GM04503 (cell line): ENCODE results near the gene PTPN2.
"Not testable (repeated sequence)": the region's sequence is repeated elsewhere in the genome, so short reads cannot be mapped to it uniquely, and the experiment has no call there.

Experiments used
- DNase-seq: peaks from one replicate; pipeline ENCODE4 v3.0.0-alpha.2; 2012; ENCODE audit warnings: low read depth

The PTPN2 gene

GRCh38 chr18:12891561-12891960 lies 7.5 kb upstream of the PTPN2 start:
- no peak for DNase-seq

GRCh38 chr18:12890964-12891363 lies 6.9 kb upstream of the PTPN2 start:
- DNase-seq = no peak

GRCh38 chr18:12886498-12887126 lies 2.6 kb upstream of the PTPN2 start:
- DNase-seq = no peak

DNA sequence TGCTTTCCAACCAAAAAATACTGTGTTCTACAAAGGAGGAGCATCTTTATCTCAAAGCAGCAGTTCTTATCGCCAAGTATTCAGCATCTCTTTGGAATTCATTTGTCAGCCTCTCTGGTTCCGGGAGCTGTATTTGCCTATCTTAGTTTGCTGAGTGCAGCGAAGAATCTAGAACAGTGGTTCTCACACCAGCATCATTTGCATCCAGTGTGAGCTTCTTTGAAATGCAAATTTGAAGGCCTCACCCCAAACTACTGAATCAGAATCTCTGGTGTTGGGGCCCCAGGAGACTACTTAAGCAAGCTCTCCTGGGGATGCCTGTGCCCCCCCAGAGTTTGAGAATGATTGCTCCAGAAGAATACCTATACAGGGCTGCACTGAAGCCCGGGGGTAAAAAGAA lies 1.5 kb upstream of the PTPN2 start:
- DNase-seq = no peak

DNA sequence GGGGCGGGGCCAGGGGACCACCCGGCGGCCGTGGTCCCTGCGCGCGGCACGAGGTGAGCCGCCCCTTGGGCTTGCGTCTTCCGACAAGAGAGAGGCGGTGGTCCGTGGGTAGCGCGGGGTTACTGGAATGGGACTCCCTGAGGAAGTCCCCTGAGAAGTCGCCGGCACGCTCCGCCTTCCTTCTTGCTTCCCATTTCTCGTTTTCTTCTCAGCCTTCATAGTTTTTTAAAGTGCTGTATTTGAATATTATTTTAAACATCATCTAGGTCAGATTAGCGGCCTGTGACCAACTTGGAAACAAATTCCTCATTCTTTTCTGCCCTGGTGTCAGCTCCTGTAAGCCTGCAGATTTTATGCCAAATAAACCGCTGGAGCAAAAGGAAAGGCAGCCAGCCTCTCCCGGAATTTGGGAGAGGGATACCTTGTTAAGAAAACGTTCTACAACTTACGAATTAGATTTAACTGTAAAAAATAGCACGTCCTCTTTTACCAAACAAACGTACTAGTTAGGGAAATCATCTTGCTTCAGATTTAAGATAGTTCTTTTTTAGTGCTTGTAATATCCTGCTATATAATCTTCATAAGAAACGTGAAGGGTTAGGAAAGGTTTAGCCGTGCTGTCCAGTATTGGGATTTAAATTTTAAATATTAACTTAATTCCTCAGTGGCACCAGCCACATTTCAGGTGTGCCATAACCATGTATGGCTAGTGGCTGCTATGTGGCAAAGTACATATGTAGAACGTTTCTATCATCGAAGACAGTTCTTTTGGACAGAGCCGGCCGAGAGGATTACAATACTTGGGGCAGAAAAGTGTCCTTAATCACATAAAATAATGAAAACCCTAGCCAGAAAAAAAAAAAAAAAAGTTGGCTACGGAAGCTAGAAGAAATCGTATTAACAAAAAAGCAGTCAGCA lies 628 bp upstream of the PTPN2 start:
- DNase-seq = no peak

- DNase-seq = no peak
Measured at GRCh38 chr18:12883372-12883683, 709 bp downstream of the PTPN2 start.

- no peak for DNase-seq
Measured at GRCh38 chr18:12882453-12883371, 1.3 kb downstream of the PTPN2 start.

GRCh38 chr18:12880541-12880910 lies 3.5 kb downstream of the PTPN2 start:
- DNase-seq = no peak

DNA sequence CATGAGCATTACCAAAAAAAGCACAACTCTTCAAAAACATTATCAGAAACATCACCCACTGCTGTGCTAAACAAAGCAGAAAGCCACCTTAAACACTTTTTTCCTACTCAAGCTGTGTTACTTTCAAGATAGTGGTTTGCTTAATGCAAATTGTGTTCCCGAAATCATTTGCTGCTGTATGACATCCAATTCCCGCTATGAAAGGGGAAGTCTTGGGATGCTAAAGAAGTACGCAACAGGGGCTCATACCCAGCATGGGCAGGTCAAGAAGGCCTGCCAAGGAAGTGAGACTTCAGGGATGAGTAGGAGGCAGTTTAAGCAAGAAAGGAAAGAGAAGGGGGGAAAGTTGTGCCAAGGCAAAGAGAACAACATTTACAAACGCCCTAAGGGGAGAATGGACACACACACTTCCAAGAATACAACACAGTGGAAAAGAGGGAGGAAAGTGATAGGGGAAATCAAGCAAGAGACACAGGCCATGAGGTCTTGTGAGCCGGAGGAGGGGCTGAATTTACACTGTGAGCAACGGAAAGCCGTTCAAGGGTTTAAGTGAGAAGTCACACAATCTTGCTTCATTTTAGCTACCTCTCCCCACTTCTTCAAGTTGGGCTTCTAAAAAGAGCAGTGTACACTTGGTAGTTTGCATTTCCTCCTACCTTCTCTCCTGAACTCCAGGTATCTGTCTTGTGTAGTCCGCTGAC lies 4.0 kb downstream of the PTPN2 start:
- no peak for DNase-seq

GRCh38 chr18:12874992-12875391 lies 9.0 kb downstream of the PTPN2 start:
- DNase-seq = not testable (repeated sequence)

- DNase-seq = not testable (repeated sequence)
Measured at GRCh38 chr18:12873961-12874567, 10.0 kb downstream of the PTPN2 start.

GRCh38 chr18:12872408-12872807 lies 11.6 kb downstream of the PTPN2 start:
- DNase-seq = no peak

DNA sequence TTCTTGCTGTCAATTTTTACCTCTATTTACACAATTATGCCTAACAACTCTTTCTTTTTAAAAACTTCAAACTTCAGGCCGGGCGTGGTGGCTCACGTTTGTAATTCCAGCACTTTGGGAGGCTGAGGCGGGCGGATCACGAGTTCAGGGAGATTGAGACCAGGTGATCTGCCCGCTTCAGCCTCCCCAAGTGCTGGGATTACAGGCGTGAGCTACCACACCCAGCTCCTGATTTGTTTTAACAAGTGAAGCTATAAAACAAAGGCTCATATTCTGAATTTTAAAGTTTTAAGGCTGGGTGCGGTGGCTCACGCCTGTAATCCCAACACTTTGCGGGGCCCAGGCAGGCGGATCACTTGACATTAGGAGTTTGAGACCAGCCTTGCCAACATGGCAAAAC lies 15.5 kb downstream of the PTPN2 start:
- no peak for DNase-seq

- DNase-seq = no peak
Measured at GRCh38 chr18:12867441-12868123, 16.5 kb downstream of the PTPN2 start.

DNA sequence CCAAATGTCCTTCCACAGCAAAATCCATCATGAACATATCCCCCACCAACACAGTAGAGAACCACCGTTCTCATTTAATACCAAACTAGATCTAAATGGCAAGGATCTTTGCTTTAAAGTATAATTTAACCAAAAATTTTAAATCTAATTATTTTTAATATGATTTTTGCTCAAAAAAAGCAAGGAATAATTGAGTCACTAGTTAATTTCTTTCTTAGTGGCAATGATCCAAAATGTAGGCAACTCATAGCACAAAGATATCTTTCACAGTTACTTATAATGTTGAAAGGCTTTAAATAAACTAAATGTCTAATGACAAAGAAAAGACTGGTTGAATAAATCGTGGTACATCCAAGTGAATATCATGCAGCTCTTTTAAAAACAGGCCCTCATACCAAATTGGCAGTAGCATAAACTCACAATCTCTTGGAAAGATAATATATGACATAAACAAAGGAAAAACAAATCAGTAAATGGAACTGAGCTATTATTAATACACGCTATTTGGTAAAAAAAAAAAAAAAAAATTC lies 20.3 kb downstream of the PTPN2 start:
- no peak for DNase-seq

DNA sequence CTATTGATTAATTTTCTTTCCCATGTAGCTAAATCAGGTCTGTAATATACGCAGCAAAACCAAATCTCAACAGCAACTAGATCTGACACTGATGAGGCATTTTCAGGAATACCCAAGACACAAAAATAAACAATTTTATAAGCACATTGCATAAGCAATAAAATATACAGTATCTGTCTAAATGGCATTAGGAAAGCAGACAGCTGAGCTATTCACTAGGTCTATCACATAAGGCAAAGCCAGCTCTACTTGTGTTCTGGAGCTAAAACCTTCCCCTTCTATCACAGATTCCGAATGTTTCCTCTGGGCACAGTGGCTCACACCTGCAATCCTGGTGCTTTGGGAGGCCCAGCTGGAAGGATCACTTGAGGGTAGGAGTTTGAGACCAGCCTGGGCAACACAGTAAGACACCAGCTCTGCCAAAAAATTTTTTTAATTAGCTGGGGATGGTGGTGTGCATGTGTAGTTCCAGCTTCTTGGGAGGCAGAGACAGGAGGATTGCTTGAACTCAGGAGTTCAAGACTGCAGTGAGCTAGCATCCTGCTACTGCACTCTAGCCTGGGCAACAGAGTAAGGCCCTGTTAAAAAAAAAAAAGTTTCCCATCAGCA lies 21.1 kb downstream of the PTPN2 start:
- no peak for DNase-seq

DNA sequence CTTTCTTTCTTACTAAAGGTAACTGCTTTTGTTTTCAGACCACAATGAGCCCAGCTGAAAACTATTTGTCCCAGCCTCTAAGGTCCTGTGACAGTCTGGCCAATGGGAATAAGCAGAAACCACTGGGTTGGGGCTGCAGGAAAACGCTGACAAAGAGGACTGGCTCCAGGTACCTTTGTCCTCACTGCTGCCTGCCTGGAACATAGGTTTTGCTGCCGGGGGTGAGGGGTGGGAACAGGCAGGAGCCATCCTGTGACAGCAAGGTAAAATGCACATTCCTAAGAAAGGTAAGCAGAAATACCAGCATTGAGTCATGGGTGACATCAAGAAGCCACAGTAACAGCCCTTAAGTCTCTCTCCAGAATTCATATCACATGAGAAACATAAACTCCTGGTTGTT lies 21.6 kb downstream of the PTPN2 start:
- DNase-seq = no peak

DNA sequence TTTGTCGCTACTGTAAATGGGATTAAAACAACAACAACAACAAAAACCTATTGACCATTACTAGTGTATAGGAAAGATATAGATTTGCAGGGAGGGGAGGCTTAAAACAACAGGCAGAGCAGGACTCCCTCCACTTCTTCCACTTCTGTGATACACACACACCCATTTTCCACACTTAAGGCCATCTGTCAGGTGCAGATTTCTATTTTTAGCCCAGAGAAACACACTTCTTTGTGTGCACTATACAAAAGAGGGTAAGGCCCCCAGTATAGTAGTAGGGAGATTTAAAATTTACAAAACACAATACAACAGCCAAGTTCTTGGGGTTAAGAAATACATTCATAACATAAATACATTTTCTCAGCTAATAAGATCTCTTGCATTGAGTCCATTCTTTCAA lies 22.4 kb downstream of the PTPN2 start:
- DNase-seq = no peak

DNA sequence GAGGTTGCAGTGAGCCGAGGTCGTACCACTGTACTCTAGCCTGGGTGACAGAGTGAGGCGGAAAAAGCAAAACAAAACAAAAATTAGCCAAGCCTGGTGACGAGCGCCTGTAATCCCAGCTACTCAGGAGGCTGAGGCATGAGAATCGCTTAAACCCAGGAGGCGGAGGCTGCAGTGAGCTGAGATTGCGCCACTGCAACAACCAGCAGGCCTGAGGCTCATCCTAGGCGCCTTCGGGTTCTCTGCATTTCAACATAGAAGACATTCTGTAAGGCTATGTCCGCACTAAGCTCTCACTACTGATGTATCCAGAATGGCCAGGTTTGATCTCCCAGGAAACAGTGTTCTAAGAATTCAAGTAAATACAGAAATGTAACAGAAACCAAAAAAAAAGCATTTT lies 23.5 kb downstream of the PTPN2 start:
- DNase-seq = no peak

- DNase-seq = no peak
Measured at GRCh38 chr18:12858991-12859390, 25.0 kb downstream of the PTPN2 start.
